Measurements from ENCODE around the gene DCST1.

- no peak for TF ChIP-seq CTCF (conservative IDR thresholded peaks at IDR 0.05 in 1 of 2, IDR thresholded peaks at IDR 0.05 in 1 of 2; ENCODE audit: extremely low read depth in 1 of 2, insufficient read depth in 1 of 2, low read depth in 1 of 2, low read length in 2 of 2)
- no peak for TF ChIP-seq EZH2 (IDR thresholded peaks at IDR 0.05; ENCODE audit: borderline replicate concordance, low read length)
Measured at GRCh38 chr1:155001425-155001674, 32.3 kb upstream of the DCST1 start.

Measured in mammary epithelial cell (primary cell).